Upper lobe of left lung (tissue), 6 donors: ENCODE results near the gene GNG8. TPM values are rescaled to one million over a fixed set of nuclear protein-coding genes. Genes with fewer than 3 reads are reported as not detected.
A peak's percentile ranks its signal among the peaks of the same experiment; 100 is the strongest.

Experiments used
- ATAC-seq, 2 donors: fragments of 200-7000 bp; cut with Tn5 transposase; one replicate each; pipeline ENCODE4 v1.9.1; 2022; ENCODE audit warnings: mild to moderate bottlenecking in 2 of 2, moderate library complexity in 2 of 2; ENCODE audit not compliant: low FRiP score in 2 of 2
- DNase-seq, 2 donors: peaks; one replicate each; pipeline ENCODE4 v3.0.0-alpha.2; 2019 to 2020
- H3K27ac ChIP-seq, 4 donors: fragments of 200-600 bp; sonication (generic); one replicate each; pipeline ENCODE4 v1.5.1; 2016 to 2019
- H3K27me3 ChIP-seq, 4 donors: fragments of 200-600 bp; sonication (generic); one replicate each; pipeline ENCODE4 v1.5.1; 2017 to 2019
- H3K36me3 ChIP-seq, 4 donors: fragments of 200-600 bp; sonication (generic); one replicate each; pipeline ENCODE4 v1.5.1; 2016 to 2019
- H3K4me1 ChIP-seq, 4 donors: fragments of 200-600 bp; sonication (generic); one replicate each; pipeline ENCODE4 v1.5.1; 2018 to 2019
- H3K4me3 ChIP-seq, 4 donors: fragments of 200-600 bp; sonication (generic); one replicate each; pipeline ENCODE4 v1.5.1; 2017 to 2019; ENCODE audit warnings: mild to moderate bottlenecking in 2 of 4, moderate library complexity in 1 of 4
- H3K9me3 ChIP-seq, 4 donors: fragments of 200-600 bp; sonication (generic); one replicate each; pipeline ENCODE4 v1.5.1; 2018 to 2019
- CTCF ChIP-seq, 6 experiments: fragments of 450-650 bp in 4 of 6; fragments of 200-600 bp in 2 of 6; sonication (generic) in 2 of 6; IDR thresholded peaks; one replicate each; pipeline ENCODE4 v1.5.1; 2016 to 2019; ENCODE audit warnings: antibody characterized with exemption in 6 of 6
- EP300 ChIP-seq, 4 donors: sonication (generic); formaldehyde crosslinking; IDR thresholded peaks; one replicate each; pipeline ENCODE4 v1.5.1; 2017; ENCODE audit warnings: antibody characterized with exemption in 4 of 4, control low read depth in 2 of 4
- POLR2A ChIP-seq, 4 donors: fragments of 450-650 bp; IDR thresholded peaks; one replicate each; pipeline ENCODE4 v1.5.1; 2016 to 2017; ENCODE audit warnings: antibody characterized with exemption in 4 of 4, mild to moderate bottlenecking in 2 of 4
- POLR2AphosphoS5 ChIP-seq, 2 donors: sonication (generic); formaldehyde crosslinking; IDR thresholded peaks; one replicate each; pipeline ENCODE4 v1.5.1; 2017; ENCODE audit warnings: antibody characterized with exemption in 2 of 2
- WGBS, 2 donors: methylation state at CpG; one replicate each; pipeline ENCODE4 v1.1.5; 2017 to 2018; 5-methylcytosine and 5-hydroxymethylcytosine counted together
- total RNA-seq, 6 donors: library from RNA; depleted of rRNA in 4 of 6; stranded (reverse); fragments of >200 nt in 4 of 6; gene quantifications; one replicate each; pipeline versions ENCODE4 v1.1.0 to v1.2.1, GENCODE V29; 2016 to 2021
- donor health status: DM: no; HTN: no; CAD: no; lungs with moderate emphysema.
- donor health status: DM: no; HTN: yes; CAD: no; lungs with severe emphysema.

The GNG8 gene
- total RNA-seq, 6 donors from 2014 or later = not detected

GRCh38 chr19:46620267-46620666 lies 15.7 kb downstream of the GNG8 start:
- Histone ChIP-seq H3K4me3 (peak overlapping the region in 1 of 4 donors; percentile 47), H3K27me3 (no peaks in the 10 kb centered on the region), H3K9me3 (no peaks in the 10 kb centered on the region), H3K36me3 (no peaks in the 10 kb centered on the region), H3K4me1 (peaks cover 34 to 40% (median 38%) of the 10 kb centered on the region in 4 donors), H3K27ac (peak overlapping the region; percentile 36 to 88 (median 80))
- DNase-seq (no peak), ATAC-seq (no peak)
- TF ChIP-seq POLR2AphosphoS5 (IDR thresholded peaks at IDR 0.05) = no peak
- no peak for TF ChIP-seq CTCF (IDR thresholded peaks at IDR 0.05)
- TF ChIP-seq POLR2A (IDR thresholded peaks at IDR 0.05) = no peak
- no peak for TF ChIP-seq EP300 (IDR thresholded peaks at IDR 0.05)
- WGBS, 2 donors = 90 to 91% methylated on average over 3 of the region's 3 CpGs

DNA sequence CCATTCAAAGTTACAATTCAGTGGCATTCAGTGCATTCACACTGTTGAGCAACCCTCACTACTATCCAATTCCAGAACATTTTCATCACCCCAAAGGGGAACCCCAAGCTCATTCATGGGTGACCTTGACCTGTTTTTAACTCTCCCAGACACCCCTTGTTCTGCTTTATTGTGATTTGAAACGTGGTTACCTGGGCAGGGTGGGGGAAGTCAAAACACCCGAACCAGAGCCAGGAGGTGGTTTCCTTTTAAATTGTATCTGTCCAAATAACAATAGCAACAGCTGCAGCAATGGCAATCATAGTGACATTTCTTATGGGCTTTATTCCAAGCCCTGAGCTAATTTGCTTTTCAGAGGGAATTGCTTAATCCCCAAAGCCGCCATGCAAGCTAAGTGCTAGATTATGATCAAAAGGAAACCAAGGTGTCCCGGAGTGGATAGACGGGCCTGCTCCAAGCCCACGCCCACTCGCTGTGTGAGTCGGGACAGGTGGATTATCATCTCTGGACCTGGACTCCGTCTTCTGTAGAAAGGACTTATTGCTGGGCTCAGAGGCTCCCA lies 17.3 kb downstream of the GNG8 start:
- ATAC-seq = no peak

DNA sequence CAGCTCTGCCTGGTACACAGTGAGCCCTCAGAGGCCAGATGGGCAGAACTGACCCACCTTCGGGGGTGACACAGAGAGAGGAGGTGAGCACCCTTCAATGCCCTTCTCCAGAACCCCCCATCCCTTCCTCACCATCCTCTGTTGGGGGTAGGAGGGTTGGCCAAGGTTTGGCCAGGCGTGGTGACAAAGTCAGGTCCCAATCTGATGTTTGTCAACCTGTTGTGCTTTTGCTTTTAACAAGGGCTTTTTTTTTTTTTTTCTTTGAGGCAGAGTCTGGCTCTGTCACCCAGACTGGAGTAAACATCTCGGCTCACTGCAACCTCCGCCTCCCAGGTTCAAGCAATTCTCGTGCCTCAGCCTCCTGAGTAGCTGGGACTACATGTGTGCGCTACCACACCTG lies 18.4 kb downstream of the GNG8 start:
- no peaks in the 10 kb centered on the region for H3K9me3 ChIP-seq
- TF ChIP-seq POLR2A (IDR thresholded peaks at IDR 0.05) (no peak), EP300 (IDR thresholded peaks at IDR 0.05) (no peak), CTCF (IDR thresholded peaks at IDR 0.05) (no peak), POLR2AphosphoS5 (IDR thresholded peaks at IDR 0.05) (no peak)
- H3K27ac ChIP-seq = no peak overlapping the region
- H3K27me3 ChIP-seq = no peaks in the 10 kb centered on the region
- H3K36me3 ChIP-seq = no peaks in the 10 kb centered on the region
- H3K4me3 ChIP-seq = no peak overlapping the region
- WGBS, 2 donors = 79 to 82% methylated on average over 6 of the region's 6 CpGs
- peaks cover 33 to 40% (median 34%) of the 10 kb centered on the region in 4 donors for H3K4me1 ChIP-seq
- ATAC-seq (no peak), DNase-seq (no peak)

More for the DNA sequence above, 17.3 kb downstream of the GNG8 start:
- H3K36me3 ChIP-seq = no peaks in the 10 kb centered on the region
- no peaks in the 10 kb centered on the region for H3K27me3 ChIP-seq
- TF ChIP-seq CTCF (IDR thresholded peaks at IDR 0.05) = no peak
- TF ChIP-seq POLR2A (IDR thresholded peaks at IDR 0.05) = no peak
- TF ChIP-seq EP300 (IDR thresholded peaks at IDR 0.05) = no peak
- 22 to 40% methylated on average over 9 of the region's 9 CpGs for WGBS, 2 donors
- no peak overlapping the region for H3K4me3 ChIP-seq
- peaks cover 33 to 40% (median 34%) of the 10 kb centered on the region in 4 donors for H3K4me1 ChIP-seq
- peak in 1 of 2 donors; percentile 59 for DNase-seq
- H3K27ac ChIP-seq = peak overlapping the region in 3 of 4 donors; percentile 34 to 78 (median 37)
- no peaks in the 10 kb centered on the region for H3K9me3 ChIP-seq

- ATAC-seq (no peak), DNase-seq (peak in 1 of 2 donors; percentile 71)
- Histone ChIP-seq H3K27me3 (no peaks in the 10 kb centered on the region), H3K36me3 (no peaks in the 10 kb centered on the region), H3K27ac (peak overlapping the region in 1 of 4 donors; percentile 4), H3K9me3 (no peaks in the 10 kb centered on the region), H3K4me1 (peaks cover 34 to 43% (median 37%) of the 10 kb centered on the region in 4 donors), H3K4me3 (no peak overlapping the region)
- no peak for TF ChIP-seq POLR2A (IDR thresholded peaks at IDR 0.05)
- peak in 5 of 6 experiments; percentile 15 to 48 (median 26) for TF ChIP-seq CTCF (IDR thresholded peaks at IDR 0.05)
- TF ChIP-seq EP300 (IDR thresholded peaks at IDR 0.05) = no peak
- no peak for TF ChIP-seq POLR2AphosphoS5 (IDR thresholded peaks at IDR 0.05)
- 18 to 22% methylated on average over 17 of the region's 17 CpGs for WGBS, 2 donors
Observed at GRCh38 chr19:46616631-46617322, 19.2 kb downstream of the GNG8 start.
